GM18951 (cell line): ENCODE results near the gene TMOD1.

Experiments used
- POLR2A ChIP-seq: IDR thresholded peaks from 4 replicates; pipeline ENCODE4 v1.6.1; 2011; ENCODE audit warnings: mild to moderate bottlenecking; ENCODE audit not compliant: insufficient read length, insufficient read depth; ENCODE audit errors: extremely low read depth
- in situ Hi-C: fragments of 300-500 bp; cut with MboI; formaldehyde crosslinking; loops from one replicate; pipeline ENCODE4 v1.12.0; 2022; ENCODE audit warnings: low sequenced_read_pairs, mixed read lengths, inconsistent platforms; ENCODE audit not compliant: unreplicated experiment

TMOD1 gene

GRCh38 chr9:97503862-97504210 lies 2.4 kb downstream of the TMOD1 start:
- no peak for TF ChIP-seq POLR2A
- in situ Hi-C loops: no loop called here

GRCh38 chr9:97504381-97505216 lies 3.1 kb downstream of the TMOD1 start:
- no peak for TF ChIP-seq POLR2A
- in situ Hi-C loops: no loop called here

- in situ Hi-C loops: no loop called here
These were observed 4.4 kb downstream of the TMOD1 start for GRCh38 chr9:97505845-97506244.

GRCh38 chr9:97506306-97506705 lies 4.8 kb downstream of the TMOD1 start:
- in situ Hi-C loops: no loop called here
- TF ChIP-seq POLR2A: no peak

More at GRCh38 chr9:97505845-97506244, 4.4 kb downstream of the TMOD1 start:
- no peak for TF ChIP-seq POLR2A

- no peak for TF ChIP-seq POLR2A
- in situ Hi-C loops: no loop called here
These were observed 5.3 kb downstream of the TMOD1 start for GRCh38 chr9:97506787-97507186.

- no peak for TF ChIP-seq POLR2A
- in situ Hi-C loops: no loop called here
These were observed 6.0 kb downstream of the TMOD1 start for GRCh38 chr9:97507428-97507984.

- no peak for TF ChIP-seq POLR2A
- in situ Hi-C loops: no loop called here
These were observed 7.4 kb downstream of the TMOD1 start for GRCh38 chr9:97508852-97509251.

- in situ Hi-C loops: no loop called here
- no peak for TF ChIP-seq POLR2A
These were observed 9.6 kb downstream of the TMOD1 start for GRCh38 chr9:97510797-97511654.

- TF ChIP-seq POLR2A: no peak
- in situ Hi-C loops: no loop called here
These were observed 10.4 kb downstream of the TMOD1 start for GRCh38 chr9:97511655-97512427.

- in situ Hi-C loops: no loop called here
- TF ChIP-seq POLR2A: no peak
These were observed 11.6 kb downstream of the TMOD1 start for GRCh38 chr9:97512966-97513560.

- no peak for TF ChIP-seq POLR2A
- in situ Hi-C loops: no loop called here
These were observed 13.1 kb downstream of the TMOD1 start for GRCh38 chr9:97514531-97514930.

- in situ Hi-C loops: no loop called here
These were observed 14.2 kb downstream of the TMOD1 start for GRCh38 chr9:97515662-97516061.

More at GRCh38 chr9:97515662-97516061, 14.2 kb downstream of the TMOD1 start:
- no peak for TF ChIP-seq POLR2A
